ENCODE results near the gene NAGLU. TPM values are rescaled to one million over a fixed set of nuclear protein-coding genes. Genes with fewer than 3 reads are reported as not detected.

The NAGLU gene
- total and polyA plus RNA-seq, 2 of the 13 experiments (the other 11 are each of a cell fraction or from before 2014, with no cell fraction given): 28.2 to 40.1 TPM

GRCh38 chr17:42517516-42517915 lies 18.5 kb upstream of the NAGLU start (continued):
- TF ChIP-seq GPBP1L1 (CRISPR knock-in tag; IDR thresholded peaks at IDR 0.05): no peak
- no peak for TF ChIP-seq NCOR1 (IDR thresholded peaks at IDR 0.05; ENCODE audit: borderline replicate concordance, low read length)
- TF ChIP-seq USF2 (IDR thresholded peaks at IDR 0.05; ENCODE audit: low read depth, low read length): no peak
- TF ChIP-seq USF2 (CRISPR knock-in tag; IDR thresholded peaks at IDR 0.05; ENCODE audit: borderline replicate concordance): no peak
- no peak for TF ChIP-seq SNAPC4 (CRISPR knock-in tag; IDR thresholded peaks at IDR 0.05)
- TF ChIP-seq ZNF605 (CRISPR knock-in tag; IDR thresholded peaks at IDR 0.05): no peak
- TF ChIP-seq MTERF4 (CRISPR knock-in tag; IDR thresholded peaks at IDR 0.05): no peak
- peak; percentile 34 for TF ChIP-seq ZFX (CRISPR knock-in tag; IDR thresholded peaks at IDR 0.05; ENCODE audit: low read depth)
- 0 out of 2 replicates have a peak, but pooled peaks have one; percentile 38 for TF ChIP-seq KAT7 (CRISPR knock-in tag; IDR thresholded peaks at IDR 0.05; ENCODE audit: borderline replicate concordance)
- 0 out of 2 replicates have a peak, but pooled peaks have one; percentile 26 for TF ChIP-seq NKX3-1 (CRISPR knock-in tag; IDR thresholded peaks at IDR 0.05)
- TF ChIP-seq SKI (IDR thresholded peaks at IDR 0.05; ENCODE audit: partially characterized antibody): no peak
- TF ChIP-seq ZNF251 (CRISPR knock-in tag; IDR thresholded peaks at IDR 0.05): no peak
- no peak for TF ChIP-seq TCF12 (IDR thresholded peaks at IDR 0.05)
- no peak for TF ChIP-seq TCF12 (CRISPR knock-in tag; IDR thresholded peaks at IDR 0.05)
- peak; percentile 37; the same call in 1 of the 2 replicates for TF ChIP-seq ZNF770 (CRISPR knock-in tag; IDR thresholded peaks at IDR 0.05)
- no peak for TF ChIP-seq ZNF775 (CRISPR knock-in tag; IDR thresholded peaks at IDR 0.05; ENCODE audit: borderline replicate concordance)
- TF ChIP-seq THAP11 (CRISPR knock-in tag; IDR thresholded peaks at IDR 0.05): peak; percentile 46; the same call in 1 of the 2 replicates

Data from HepG2 (cell line).